H1 (cell line): ENCODE results near the gene TNRC6B. TPM values are rescaled to one million over a fixed set of nuclear protein-coding genes. Genes with fewer than 3 reads are reported as not detected.

Experiments
- CTCF ChIA-PET: fragments of 300-600 bp; sonication (Branson Sonifier 250); formaldehyde crosslinking; loops from one replicate; lab custom pipeline; 2021; ENCODE audit not compliant: partially characterized antibody; lab: Charles Lee
- POLR2A ChIA-PET: fragments of 300-600 bp; sonication (Branson Sonifier 250); formaldehyde crosslinking; loops from one replicate; lab custom pipeline; 2021; ENCODE audit warnings: inconsistent platforms; ENCODE audit not compliant: partially characterized antibody; lab: Charles Lee
- DNase-seq, 2 experiments: peaks; one replicate each; pipeline versions ENCODE4 v3.0.0 to v3.0.0-alpha.2; 2010 to 2022; ENCODE audit warnings: low spot score in 2 of 2, low read depth in 1 of 2, mixed read lengths in 1 of 2
- FAIRE-seq: peaks from 2 replicates; lab custom pipeline; 2011; peaks lifted over from hg19 to GRCh38; lab: Jason Lieb, UNC
- H2AFZ ChIP-seq: 2 replicates; pipeline ENCODE4 v1.8.1; 2012; ENCODE audit warnings: low read length, inconsistent platforms
- H2AK5ac ChIP-seq: 2 replicates; pipeline ENCODE4 v1.6.1; 2013; ENCODE audit warnings: low read depth, low read length
- H2BK120ac ChIP-seq: replicated peaks from 2 replicates; pipeline ENCODE3; 2013; ENCODE audit warnings: low read depth, low read length, inconsistent platforms
- H2BK12ac ChIP-seq: 2 replicates; pipeline ENCODE4 v1.6.1; 2013; ENCODE audit warnings: low read depth, low read length
- H2BK15ac ChIP-seq: 2 replicates; pipeline ENCODE4 v1.6.1; 2013; ENCODE audit warnings: low read length
- H2BK20ac ChIP-seq: 2 replicates; pipeline ENCODE4 v1.6.1; 2013; ENCODE audit warnings: low read length
- H2BK5ac ChIP-seq: 2 replicates; pipeline ENCODE4 v1.6.1; 2013; ENCODE audit warnings: low read depth, low read length
- H3K14ac ChIP-seq: 2 replicates; pipeline ENCODE4 v1.6.1; 2013; ENCODE audit warnings: inconsistent platforms; ENCODE audit not compliant: insufficient read length
- H3K18ac ChIP-seq: 2 replicates; pipeline ENCODE4 v1.6.1; 2013; ENCODE audit warnings: low read length; ENCODE audit errors: extremely low read depth
- H3K23ac ChIP-seq: 2 replicates; pipeline ENCODE4 v1.6.1; 2013; ENCODE audit warnings: inconsistent platforms; ENCODE audit not compliant: insufficient read length
- H3K23me2 ChIP-seq: 2 replicates; pipeline ENCODE4 v1.6.1; 2013; ENCODE audit warnings: low read depth, low read length
- H3K27ac ChIP-seq: 2 replicates; pipeline ENCODE4 v1.6.1; 2011; ENCODE audit warnings: low read depth, low read length, inconsistent platforms
- H3K27me3 ChIP-seq, 4 experiments: replicated peaks in 1 of 4; 1 replicate in 1 of 4; 2 replicates in 3 of 4; pipeline versions ENCODE4 v1.6.1 to v1.8.1; 2011 to 2013; ENCODE audit warnings: low read length in 3 of 4, mild to moderate bottlenecking in 3 of 4, inconsistent platforms in 2 of 4, mixed read lengths in 2 of 4, moderate library complexity in 1 of 4; ENCODE audit not compliant: control insufficient read depth in 3 of 4, insufficient read depth in 3 of 4; ENCODE audit errors: extremely low read depth in 1 of 4
- H3K36me3 ChIP-seq, 4 experiments: 2 replicates each; pipeline versions ENCODE4 v1.6.1 to v1.8.1; 2011 to 2013; ENCODE audit warnings: mild to moderate bottlenecking in 4 of 4, low read length in 3 of 4, moderate library complexity in 2 of 4, control low read depth in 1 of 4, inconsistent platforms in 1 of 4; ENCODE audit not compliant: insufficient read depth in 4 of 4, control insufficient read depth in 2 of 4
- H3K4ac ChIP-seq: replicated peaks from 2 replicates; pipeline ENCODE3; 2013; ENCODE audit warnings: low read length, low read depth, mixed read lengths, inconsistent platforms; ENCODE audit not compliant: insufficient read length
- H3K4me1 ChIP-seq, 4 experiments: replicated peaks in 1 of 4; 1 replicate in 1 of 4; 2 replicates in 3 of 4; pipeline versions ENCODE4 v1.6.1 to v1.8.1; 2011 to 2013; ENCODE audit warnings: low read length in 3 of 4, inconsistent platforms in 2 of 4, mixed read lengths in 1 of 4; ENCODE audit not compliant: insufficient read depth in 4 of 4, control insufficient read depth in 3 of 4
- H3K4me2 ChIP-seq, 2 experiments: 2 replicates each; pipeline versions ENCODE4 v1.6.1 to v1.8.1; 2011 to 2013; ENCODE audit warnings: low read depth in 2 of 2, low read length in 2 of 2, control low read depth in 1 of 2, inconsistent platforms in 1 of 2, mild to moderate bottlenecking in 1 of 2; ENCODE audit not compliant: insufficient read depth in 1 of 2
- H3K4me3 ChIP-seq, 4 experiments: fragments of 200-600, 300-600 bp in 1 of 4; sonication (generic), shearing (Covaris generic), sonication (Bioruptor Twin) in 1 of 4; 2 replicates each; pipeline versions ENCODE4 v1.5.1 to v1.8.1; 2011 to 2016; ENCODE audit warnings: low read length in 4 of 4, low read depth in 3 of 4, control low read depth in 2 of 4, inconsistent platforms in 2 of 4, mild to moderate bottlenecking in 2 of 4, mixed read lengths in 1 of 4, moderate library complexity in 1 of 4; ENCODE audit not compliant: insufficient read depth in 2 of 4; ENCODE audit errors: extremely low read depth in 1 of 4
- H3K56ac ChIP-seq: replicated peaks from 2 replicates; pipeline ENCODE3; 2013; ENCODE audit warnings: low read depth, mild to moderate bottlenecking, mixed read lengths, low read length, inconsistent platforms; ENCODE audit not compliant: insufficient read length
- H3K79me1 ChIP-seq: 2 replicates; pipeline ENCODE4 v1.6.1; 2013; ENCODE audit warnings: low read depth, low read length, control low read depth
- H3K79me2 ChIP-seq, 2 experiments: 2 replicates each; pipeline versions ENCODE4 v1.6.1 to v1.8.1; 2012 to 2013; ENCODE audit warnings: low read length in 2 of 2, mild to moderate bottlenecking in 2 of 2, inconsistent platforms in 1 of 2; ENCODE audit not compliant: insufficient read depth in 2 of 2, control insufficient read depth in 1 of 2
- H3K9ac ChIP-seq, 4 experiments: replicated peaks in 1 of 4; 1 replicate in 1 of 4; 2 replicates in 3 of 4; pipeline versions ENCODE4 v1.6.1 to v1.8.1; 2011 to 2013; ENCODE audit warnings: low read depth in 3 of 4, low read length in 3 of 4, control low read depth in 2 of 4, mild to moderate bottlenecking in 2 of 4, moderate library complexity in 2 of 4, inconsistent platforms in 1 of 4; ENCODE audit errors: extremely low read depth in 1 of 4
- H3K9me3 ChIP-seq, 2 experiments: 2 replicates each; pipeline versions ENCODE4 v1.6.1 to v1.8.1; 2012 to 2013; ENCODE audit warnings: mild to moderate bottlenecking in 2 of 2, moderate library complexity in 2 of 2, control low read depth in 1 of 2, inconsistent platforms in 1 of 2, low read depth in 1 of 2, low read length in 1 of 2, mixed read lengths in 1 of 2; ENCODE audit not compliant: insufficient read depth in 2 of 2
- H4K20me1 ChIP-seq, 2 experiments: replicated peaks in 1 of 2; 2 replicates each; pipeline versions ENCODE3 to v1.8.1; 2011 to 2013; ENCODE audit warnings: inconsistent platforms in 2 of 2, low read length in 2 of 2, mild to moderate bottlenecking in 1 of 2; ENCODE audit not compliant: insufficient read depth in 2 of 2, control insufficient read depth in 1 of 2
- H4K5ac ChIP-seq: 2 replicates; pipeline ENCODE4 v1.6.1; 2013; ENCODE audit warnings: low read length, low read depth, mixed read lengths, inconsistent platforms; ENCODE audit not compliant: insufficient read length
- H4K8ac ChIP-seq: 2 replicates; pipeline ENCODE4 v1.8.0; 2013; ENCODE audit warnings: mild to moderate bottlenecking, moderate library complexity, low read length, inconsistent platforms; ENCODE audit not compliant: insufficient read depth; ENCODE audit errors: extremely low read depth
- H4K91ac ChIP-seq: replicated peaks from 2 replicates; pipeline ENCODE3; 2013; ENCODE audit warnings: low read length, mixed read lengths, inconsistent platforms; ENCODE audit not compliant: insufficient read length
- CBX5 ChIP-seq: fragments of 300-800, 300-1000 bp; sonication (generic); IDR thresholded peaks from 2 replicates; pipeline ENCODE4 v1.7.1; 2016; ENCODE audit warnings: antibody characterized with exemption, low read length, low read depth
- CBX8 ChIP-seq: fragments of 300-800, 300-1000 bp; sonication (generic); IDR thresholded peaks from 2 replicates; pipeline ENCODE4 v1.7.1; 2016; ENCODE audit warnings: low read depth, low read length, borderline replicate concordance
- CHD1 ChIP-seq: IDR thresholded peaks from 2 replicates; pipeline ENCODE4 v1.6.1; 2012; ENCODE audit warnings: low read depth, low read length, improper control_type of control experiment
- CTBP2 ChIP-seq: IDR thresholded peaks from 2 replicates; pipeline ENCODE4 v1.7.0; 2011; ENCODE audit warnings: borderline replicate concordance, mild to moderate bottlenecking, moderate library complexity, mixed read lengths, low read length; ENCODE audit not compliant: insufficient read depth, insufficient read length
- EP300 ChIP-seq, 2 experiments: IDR thresholded peaks; 1 replicate in 1 of 2; 2 replicates in 1 of 2; pipeline ENCODE4 v1.6.1; 2011 to 2012; ENCODE audit warnings: low read depth in 2 of 2, low read length in 2 of 2, mild to moderate bottlenecking in 2 of 2, borderline replicate concordance in 1 of 2, inconsistent platforms in 1 of 2, moderate library complexity in 1 of 2
- GTF2F1 ChIP-seq: IDR thresholded peaks from 2 replicates; pipeline ENCODE4 v1.6.1; 2012; ENCODE audit warnings: low read depth, low read length, improper control_type of control experiment, borderline replicate concordance
- SP1 ChIP-seq: IDR thresholded peaks from 2 replicates; pipeline ENCODE4 v1.6.1; 2011; ENCODE audit warnings: low read depth, low read length
- SP2 ChIP-seq: IDR thresholded peaks from 2 replicates; pipeline ENCODE4 v1.6.1; 2012; ENCODE audit warnings: mild to moderate bottlenecking, low read length, inconsistent platforms
- TAF7 ChIP-seq: optimal IDR thresholded peaks from 2 replicates; pipeline ENCODE3; 2011; ENCODE audit warnings: low read depth, mild to moderate bottlenecking, inconsistent platforms, low read length, moderate library complexity, borderline replicate concordance
- WGBS, 2 experiments: shearing (Covaris generic) in 1 of 2; methylation state at CpG; one replicate each; pipeline versions ENCODE4 v1.1.6 to v1.1.7; 2013 to 2015; ENCODE audit warnings: low lambda C conversion rate in 2 of 2, mixed read lengths in 2 of 2, inconsistent platforms in 1 of 2, low coverage in 1 of 2, missing lambda C conversion rate in 1 of 2; ENCODE audit not compliant: insufficient replicate concordance in 2 of 2, insufficient coverage in 1 of 2, insufficient read length in 1 of 2; ENCODE audit errors: extremely low coverage in 1 of 2, missing lambda C conversion rate in 1 of 2; 5-methylcytosine and 5-hydroxymethylcytosine counted together
- polyA plus RNA-seq, 7 experiments: library from polyadenylated mRNA; depleted of rRNA in 3 of 7; stranded (reverse) in 5 of 7; unstranded in 2 of 7; fragments of >200 nt in 5 of 7; fragments of 200-250 nt in 2 of 7; gene quantifications; 1 replicate in 5 of 7; 2 replicates in 1 of 7; 4 replicates in 1 of 7; pipeline versions ENCODE4 v1.2.1 to v1.2.3, GENCODE V29; 2011 to 2013; ENCODE audit warnings: missing spikeins in 2 of 7, mixed read lengths in 2 of 7
- total RNA-seq: library from RNA; stranded (reverse); fragmentation: NEBNext Ultra II Directional; extraction: Animal tissue kit (Norgen Biotek cat#: 25700); gene quantifications from 2 replicates; pipeline ENCODE4 v1.2.1, GENCODE V29; 2021

Gene TNRC6B
- total and polyA plus RNA-seq, 2 of the 8 experiments (the other 6 are each of a cell fraction or from before 2014, with no cell fraction given): 12.5 to 48.9 TPM

GRCh38 chr22:40345271-40345670 lies 167.5 kb downstream of the TNRC6B start:
- Histone ChIP-seq H2BK12ac (no peak overlapping the region), H3K14ac (no peak overlapping the region), H3K27me3 (no peaks in the 10 kb centered on the region), H2BK120ac (no peak overlapping the region), H3K56ac (no peak overlapping the region), H2BK15ac (no peak overlapping the region), H3K4me1 (peaks cover 0 to 6% (median 0%) of the 10 kb centered on the region in 4 experiments; a peak in 3 of 7 replicates), H2BK5ac (no peak overlapping the region), H3K9me3 (no peaks in the 10 kb centered on the region), H3K27ac (no peak overlapping the region), H3K18ac (no peak overlapping the region), H4K91ac (no peak overlapping the region), H3K36me3 (peaks cover 6 to 14% (median 13%) of the 10 kb centered on the region in 4 experiments; a peak in 7 of 8 replicates), H3K4ac (no peak overlapping the region), H3K4me3 (peak overlapping the region in 2 of 4 experiments; percentile 80 to 99; a peak in 6 of 8 replicates), H2AK5ac (no peak overlapping the region), H3K9ac (no peak overlapping the region), H3K79me1 (peaks cover 3% of the 10 kb centered on the region), H4K20me1 (peaks cover 0 to 6% of the 10 kb centered on the region in 2 experiments), H4K5ac (no peak overlapping the region), H3K79me2 (peaks cover 7 to 34% of the 10 kb centered on the region in 2 experiments), H3K23me2 (peaks cover 13% of the 10 kb centered on the region), H2AFZ (no peak overlapping the region), H2BK20ac (no peak overlapping the region), H3K4me2 (peak overlapping the region in 1 of 2 experiments; percentile 98; a peak in 2 of 4 replicates), H3K23ac (no peak overlapping the region), H4K8ac (no peak overlapping the region; the same call in 1 of the 2 replicates)
- CTCF ChIA-PET: interaction anchor here (0.9 kb wide), 1 partner anchor 811 kb away, joined by 3 read pairs; no protein-coding TSS in a partner anchor
- TF ChIP-seq CHD1 (no peak), TAF7 (no peak), CBX5 (no peak), GTF2F1 (no peak), CBX8 (no peak), SP1 (no peak), CTBP2 (no peak), EP300 (IDR thresholded peaks at IDR 0.05; ENCODE audit: borderline replicate concordance in 1 of 2, low read depth in 2 of 2, low read length in 2 of 2) (no peak), SP2 (no peak)
- POLR2A ChIA-PET: interaction anchor here (0.8 to 3.7 kb wide), 7 partner anchors 13 to 168 kb away, joined by 3 to 21 read pairs (median 5); partner anchors contain the start of genes SGSM3 and TNRC6B
- FAIRE-seq: no peak
- DNase-seq: no peak
- 95% methylated on average over 5 of the region's 6 CpGs; no CpG with 5 or more reads in 1 of the 2 experiments for WGBS, 2 experiments
